Measurements from ENCODE around the gene LDLRAD4. TPM values are rescaled to one million over a fixed set of nuclear protein-coding genes. Genes with fewer than 3 reads are reported as not detected.

Gene LDLRAD4
- total RNA-seq, 1 experiment from 2014 or later: 1.7 TPM

GRCh38 chr18:13406736-13407135 lies 188.2 kb downstream of the LDLRAD4 start:
- H3F3A ChIP-seq (ENCODE audit: insufficient read depth, low read depth): no peaks in the 10 kb centered on the region
- H4K20me1 ChIP-seq (ENCODE audit: insufficient read depth): no peaks in the 10 kb centered on the region
- H3K27me3 ChIP-seq (ENCODE audit: insufficient read depth, low read depth): peaks cover 45% of the 10 kb centered on the region
- no peaks in the 10 kb centered on the region for H3K9me2 ChIP-seq (ENCODE audit: insufficient read depth)
- H3K4me2 ChIP-seq: no peak overlapping the region
- H3K79me2 ChIP-seq (ENCODE audit: low read depth): no peaks in the 10 kb centered on the region
- no peak overlapping the region for H3K27ac ChIP-seq
- CTCF ChIA-PET: no interaction called here
- no peaks in the 10 kb centered on the region for H3K36me3 ChIP-seq (ENCODE audit: low read depth)
- POLR2A ChIA-PET (ENCODE audit: unreplicated experiment): no interaction called here
- DNase-seq: no peak
- no peak for TF ChIP-seq CTCF (conservative IDR thresholded peaks at IDR 0.05)
- no peak overlapping the region for H2AFZ ChIP-seq
- no peaks in the 10 kb centered on the region for H3K4me1 ChIP-seq (replicated peaks; ENCODE audit: insufficient read depth)
- H3K9me3 ChIP-seq (ENCODE audit: insufficient read depth, low read depth): no peaks in the 10 kb centered on the region
- BruUV-seq (replicated peaks): no TSS peak
- intact Hi-C loops (cut with micrococcal nuclease; ENCODE audit: unreplicated experiment): no loop called here
- H3K4me3 ChIP-seq: no peak overlapping the region

DNA sequence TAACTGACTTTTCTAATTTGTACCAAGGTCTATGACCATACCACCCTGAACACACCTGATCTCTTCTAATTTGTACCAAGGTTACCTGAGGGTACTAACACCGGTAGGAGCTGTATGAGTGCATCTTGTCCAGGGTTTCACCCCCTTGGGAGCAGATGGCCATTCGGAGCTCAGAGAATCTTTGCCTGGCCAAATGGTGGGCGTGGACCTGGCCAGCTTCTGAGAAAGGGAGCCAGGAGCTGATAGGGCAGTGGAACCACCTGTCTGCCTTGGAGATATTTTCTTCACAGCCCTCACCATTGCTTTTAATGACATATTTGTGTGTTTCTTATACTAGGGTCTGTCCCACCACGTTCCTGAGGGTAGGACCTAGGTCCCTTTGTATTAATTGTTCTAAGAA lies 188.9 kb downstream of the LDLRAD4 start:
- Histone ChIP-seq H3K4me3 (no peak overlapping the region), H3K4me2 (no peak overlapping the region), H3K79me2 (ENCODE audit: low read depth) (no peaks in the 10 kb centered on the region), H3K9me2 (ENCODE audit: insufficient read depth) (no peaks in the 10 kb centered on the region), H3K36me3 (ENCODE audit: low read depth) (no peaks in the 10 kb centered on the region), H3K4me1 (replicated peaks; ENCODE audit: insufficient read depth) (no peaks in the 10 kb centered on the region), H3F3A (ENCODE audit: insufficient read depth, low read depth) (no peaks in the 10 kb centered on the region), H2AFZ (no peak overlapping the region), H3K9me3 (ENCODE audit: insufficient read depth, low read depth) (no peaks in the 10 kb centered on the region), H3K27ac (no peak overlapping the region), H4K20me1 (ENCODE audit: insufficient read depth) (no peaks in the 10 kb centered on the region), H3K27me3 (ENCODE audit: insufficient read depth, low read depth) (peaks cover 42% of the 10 kb centered on the region)
- no peak for DNase-seq
- POLR2A ChIA-PET (ENCODE audit: unreplicated experiment): no interaction called here
- TF ChIP-seq CTCF (conservative IDR thresholded peaks at IDR 0.05): no peak
- no peak for TF ChIP-seq EZH2 (IDR thresholded peaks at IDR 0.05; ENCODE audit: low read depth)
- CTCF ChIA-PET: no interaction called here
- intact Hi-C loops (cut with micrococcal nuclease; ENCODE audit: unreplicated experiment): no loop called here
- BruUV-seq (replicated peaks): no TSS peak

DNA sequence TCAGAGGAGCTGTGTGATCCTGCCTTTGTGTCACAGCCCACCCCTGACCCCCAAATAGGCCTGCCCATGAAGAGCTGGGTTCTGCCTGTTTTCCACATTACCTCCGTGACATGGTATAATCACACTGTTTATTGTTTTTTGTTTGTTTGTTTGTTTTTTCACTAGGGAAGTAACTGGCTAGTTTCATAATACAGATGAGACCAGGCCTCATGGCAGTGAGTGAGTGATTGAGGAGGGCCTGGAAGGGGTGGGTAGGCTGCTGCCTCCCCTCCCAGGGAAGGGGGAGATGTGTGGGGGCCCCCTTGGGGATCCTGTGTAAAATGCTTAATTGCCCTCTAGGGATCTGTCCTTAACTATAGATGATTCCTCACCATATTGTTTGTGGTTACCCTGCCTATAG lies 190.5 kb downstream of the LDLRAD4 start:
- intact Hi-C loops (cut with micrococcal nuclease; ENCODE audit: unreplicated experiment): no loop called here
- Histone ChIP-seq H3K79me2 (ENCODE audit: low read depth) (no peaks in the 10 kb centered on the region), H3K4me3 (no peak overlapping the region), H2AFZ (no peak overlapping the region), H3K4me2 (no peak overlapping the region), H3F3A (ENCODE audit: insufficient read depth, low read depth) (no peaks in the 10 kb centered on the region), H3K36me3 (ENCODE audit: low read depth) (no peaks in the 10 kb centered on the region), H3K9me3 (ENCODE audit: insufficient read depth, low read depth) (no peaks in the 10 kb centered on the region), H3K27me3 (ENCODE audit: insufficient read depth, low read depth) (peaks cover 41% of the 10 kb centered on the region), H4K20me1 (ENCODE audit: insufficient read depth) (no peaks in the 10 kb centered on the region), H3K27ac (no peak overlapping the region), H3K9me2 (ENCODE audit: insufficient read depth) (no peaks in the 10 kb centered on the region), H3K4me1 (replicated peaks; ENCODE audit: insufficient read depth) (no peaks in the 10 kb centered on the region)
- POLR2A ChIA-PET (ENCODE audit: unreplicated experiment): no interaction called here
- CTCF ChIA-PET: no interaction called here
- TF ChIP-seq CTCF (conservative IDR thresholded peaks at IDR 0.05): no peak
- no peak for TF ChIP-seq EZH2 (IDR thresholded peaks at IDR 0.05; ENCODE audit: low read depth)
- no peak for DNase-seq
- no TSS peak for BruUV-seq (replicated peaks)

Data from PC-9 (cell line).